ENCODE results near the gene GABARAPL2.

Gene GABARAPL2

GRCh38 chr16:75555213-75555706, 10.9 kb upstream of the GABARAPL2 start:
- peak; percentile 92 for DNase-seq

GRCh38 chr16:75555707-75556430, 10.3 kb upstream of the GABARAPL2 start, which contains the start of gene TMEM231:
TMEM231 (minus strand) TSS chr16:75556252; CDS start chr16:75556209, 43 bp downstream.
- peak; percentile 98 for DNase-seq

GRCh38 chr16:75556431-75556950, 9.7 kb upstream of the GABARAPL2 start:
- no peak for DNase-seq

- no peak for DNase-seq
Observed at GRCh38 chr16:75558846-75559401, 7.3 kb upstream of the GABARAPL2 start.

GRCh38 chr16:75559564-75560372, 6.4 kb upstream of the GABARAPL2 start:
- peak; percentile 70 for DNase-seq

GRCh38 chr16:75565640-75566039, 539 bp upstream of the GABARAPL2 start:
- no peak for DNase-seq

- peak; percentile 49 for DNase-seq
Observed at GRCh38 chr16:75566758-75567255, 628 bp downstream of the GABARAPL2 start.

- no peak for DNase-seq
Observed at GRCh38 chr16:75567911-75568310, 1.7 kb downstream of the GABARAPL2 start.

GRCh38 chr16:75570396-75571065, 4.4 kb downstream of the GABARAPL2 start:
- no peak for DNase-seq

- DNase-seq = no peak
Observed at GRCh38 chr16:75572864-75573542, 6.8 kb downstream of the GABARAPL2 start.

GRCh38 chr16:75573955-75574354, 7.8 kb downstream of the GABARAPL2 start:
- DNase-seq = no peak

- DNase-seq = no peak
Observed at GRCh38 chr16:75575958-75576357, 9.8 kb downstream of the GABARAPL2 start.

- no peak for DNase-seq
Observed at GRCh38 chr16:75576384-75576811, 10.2 kb downstream of the GABARAPL2 start.

- no peak for DNase-seq
Observed at GRCh38 chr16:75578212-75578611, 12.0 kb downstream of the GABARAPL2 start.

- no peak for DNase-seq
Observed at GRCh38 chr16:75578725-75579124, 12.5 kb downstream of the GABARAPL2 start.

- no peak for DNase-seq
Observed at GRCh38 chr16:75579281-75579834, 13.2 kb downstream of the GABARAPL2 start.

- no peak for DNase-seq
Observed at GRCh38 chr16:75584108-75584507, 17.9 kb downstream of the GABARAPL2 start.

GRCh38 chr16:75588716-75589115, 22.5 kb downstream of the GABARAPL2 start:
- DNase-seq = no peak

- peak; percentile 83 for DNase-seq
Observed at GRCh38 chr16:75589306-75589705, 23.1 kb downstream of the GABARAPL2 start.

GRCh38 chr16:75590920-75591843, 25.0 kb downstream of the GABARAPL2 start:
- DNase-seq = peak; percentile 95
